NT2/D1 (cell line): ENCODE results near the gene KIF16B.

Experiments
- SUZ12 ChIP-seq: IDR thresholded peaks from 2 replicates; pipeline ENCODE4 v1.6.1; 2011; ENCODE audit not compliant: insufficient read length, insufficient read depth; ENCODE audit errors: extremely low read depth
- YY1 ChIP-seq: IDR thresholded peaks from 2 replicates; pipeline ENCODE4 v1.6.1; 2011; ENCODE audit not compliant: insufficient read length, insufficient read depth
- ZNF274 ChIP-seq: IDR thresholded peaks from 2 replicates; pipeline ENCODE4 v1.6.1; 2011; ENCODE audit warnings: mild to moderate bottlenecking, low read depth, low read length

DNA sequence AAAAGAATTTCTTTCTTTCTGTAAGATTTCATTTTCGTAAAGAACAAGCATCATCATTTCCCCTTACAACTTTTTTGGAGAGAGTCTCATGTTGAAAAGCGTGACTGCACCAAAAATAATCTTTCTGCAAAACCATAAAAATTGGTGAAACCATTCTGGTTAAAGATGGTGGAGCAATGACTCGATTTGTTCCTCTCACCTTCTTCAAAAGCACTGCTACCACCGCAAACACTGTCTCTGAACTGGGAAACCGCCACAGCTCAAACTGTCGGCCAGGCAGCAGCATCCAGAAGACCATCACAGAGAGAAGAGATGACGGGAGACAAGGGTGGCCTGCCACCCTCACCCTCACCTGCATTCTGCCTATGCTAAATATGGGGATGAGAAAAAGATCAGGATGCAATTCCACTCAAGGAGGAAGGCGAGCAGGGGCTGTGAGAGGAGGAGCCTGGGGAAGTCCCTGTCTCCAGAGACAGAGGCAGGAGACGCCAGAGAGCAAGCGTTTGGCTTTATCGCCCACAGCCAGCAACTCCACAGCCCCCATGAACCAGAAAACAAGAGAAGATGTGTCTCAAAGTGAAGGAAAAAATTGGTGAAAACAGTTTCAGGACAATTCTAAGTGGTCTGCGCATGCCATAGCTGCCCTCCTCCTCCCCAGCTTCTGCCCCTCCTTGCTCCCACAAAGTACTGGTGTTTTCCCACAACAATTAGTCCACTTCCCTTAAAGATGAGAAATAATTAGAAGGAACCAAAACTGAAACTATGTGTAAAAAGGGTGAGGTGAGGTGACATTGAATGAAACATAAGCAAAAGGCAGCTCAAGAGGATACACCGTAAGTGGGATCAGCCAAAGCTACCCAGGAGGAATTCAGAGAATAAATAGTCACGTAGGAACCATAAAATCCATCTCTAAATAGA, 255.5 kb downstream of the KIF16B start:
- TF ChIP-seq SUZ12 (no peak), YY1 (no peak), ZNF274 (no peak)
